GM04503 (cell line): ENCODE measurements around the gene KIF1A.

ENCODE experiments used
- DNase-seq: peaks from one replicate; pipeline ENCODE4 v3.0.0-alpha.2; 2012; ENCODE audit warnings: low read depth

KIF1A gene

GRCh38 chr2:240732911-240733622 is 87.0 kb downstream of the KIF1A start:
- no peak for DNase-seq

- no peak for DNase-seq
Measured at GRCh38 chr2:240732184-240732583, 87.8 kb downstream of the KIF1A start.

- DNase-seq: no peak
Measured at GRCh38 chr2:240731178-240731545, 88.9 kb downstream of the KIF1A start.

- DNase-seq: no peak
Measured at GRCh38 chr2:240730501-240731177, 89.4 kb downstream of the KIF1A start.

GRCh38 chr2:240728827-240729226 is 91.2 kb downstream of the KIF1A start:
- no peak for DNase-seq

- DNase-seq: no peak
Measured at GRCh38 chr2:240728361-240728760, 91.7 kb downstream of the KIF1A start.

- DNase-seq: no peak
Measured at GRCh38 chr2:240727913-240728312, 92.1 kb downstream of the KIF1A start.

- DNase-seq: no peak
Measured at GRCh38 chr2:240727439-240727838, 92.6 kb downstream of the KIF1A start.

GRCh38 chr2:240726876-240727275 is 93.1 kb downstream of the KIF1A start:
- no peak for DNase-seq

- DNase-seq: no peak
Measured at GRCh38 chr2:240725671-240726070, 94.3 kb downstream of the KIF1A start.

- DNase-seq: no peak
Measured at GRCh38 chr2:240725266-240725665, 94.8 kb downstream of the KIF1A start.

- DNase-seq: no peak
Measured at GRCh38 chr2:240724431-240724830, 95.6 kb downstream of the KIF1A start.

GRCh38 chr2:240723851-240724250 is 96.2 kb downstream of the KIF1A start:
- no peak for DNase-seq

GRCh38 chr2:240722796-240723735 is 97.0 kb downstream of the KIF1A start:
- DNase-seq: no peak

GRCh38 chr2:240722376-240722775 is 97.6 kb downstream of the KIF1A start:
- no peak for DNase-seq

- no peak for DNase-seq
Measured at GRCh38 chr2:240721596-240722180, 98.3 kb downstream of the KIF1A start.

- DNase-seq: no peak
Measured at GRCh38 chr2:240720686-240721595, 99.1 kb downstream of the KIF1A start.

GRCh38 chr2:240719676-240720545 is 100.1 kb downstream of the KIF1A start:
- no peak for DNase-seq

- DNase-seq: no peak
Measured at GRCh38 chr2:240718896-240719490, 101.0 kb downstream of the KIF1A start.
